HEK293 (cell line): ENCODE results near the gene BABAM1.

Source experiments
- HOXA7 ChIP-seq: sonication (generic); formaldehyde crosslinking; IDR thresholded peaks from 2 replicates; pipeline ENCODE4 v1.8.1; 2022; ENCODE audit warnings: missing genetic modification reagents, borderline replicate concordance
- YY1 ChIP-seq: fragments of 450-650 bp; formaldehyde crosslinking; IDR thresholded peaks from 2 replicates; pipeline ENCODE4 v1.5.1; 2018; ENCODE audit warnings: missing biosample characterization, missing genetic modification characterization
- ZBTB20 ChIP-seq: fragments of 450-650 bp; formaldehyde crosslinking; IDR thresholded peaks from 2 replicates; pipeline ENCODE4 v1.5.1; 2016; ENCODE audit warnings: missing biosample characterization, missing genetic modification characterization
- ZNF175 ChIP-seq: fragments of 450-650 bp; formaldehyde crosslinking; IDR thresholded peaks from 2 replicates; pipeline ENCODE4 v1.5.1; 2016; ENCODE audit warnings: missing biosample characterization, missing genetic modification characterization
- ZNF274 ChIP-seq, 2 experiments: fragments of 200-500 bp in 1 of 2; fragments of 450-650 bp in 1 of 2; sonication (Bioruptor generic) in 1 of 2; formaldehyde crosslinking in 1 of 2; IDR thresholded peaks; 2 replicates each; pipeline versions ENCODE4 v1.5.1 to v1.6.1; 2014 to 2016; ENCODE audit warnings: borderline replicate concordance in 1 of 2, inconsistent platforms in 1 of 2, low read length in 1 of 2, missing biosample characterization in 1 of 2, missing genetic modification characterization in 1 of 2
- ZNF76 ChIP-seq: fragments of 450-650 bp; formaldehyde crosslinking; IDR thresholded peaks from 2 replicates; pipeline ENCODE4; 2016; ENCODE audit warnings: low read depth, missing biosample characterization, missing genetic modification characterization, borderline replicate concordance
- ZNF777 ChIP-seq: fragments of 450-650 bp; formaldehyde crosslinking; IDR thresholded peaks from 2 replicates; pipeline ENCODE4 v1.5.1; 2017; ENCODE audit warnings: missing biosample characterization, missing genetic modification characterization, borderline replicate concordance
- TF ChIP-seq, protein P1 (sequence below): fragments of 450-650 bp; formaldehyde crosslinking; IDR thresholded peaks from 2 replicates; pipeline ENCODE4 v1.5.1; 2016; ENCODE audit warnings: missing biosample characterization, missing genetic modification characterization
- TF ChIP-seq, protein P2 (sequence below): fragments of 450-650 bp; formaldehyde crosslinking; IDR thresholded peaks from 2 replicates; pipeline ENCODE4 v1.5.1; 2016; ENCODE audit warnings: missing biosample characterization, missing genetic modification characterization
- TF ChIP-seq, protein P3 (sequence below): fragments of 450-650 bp; formaldehyde crosslinking; IDR thresholded peaks from 2 replicates; pipeline ENCODE4 v1.5.1; 2016; ENCODE audit warnings: missing biosample characterization, missing genetic modification characterization

DNA sequence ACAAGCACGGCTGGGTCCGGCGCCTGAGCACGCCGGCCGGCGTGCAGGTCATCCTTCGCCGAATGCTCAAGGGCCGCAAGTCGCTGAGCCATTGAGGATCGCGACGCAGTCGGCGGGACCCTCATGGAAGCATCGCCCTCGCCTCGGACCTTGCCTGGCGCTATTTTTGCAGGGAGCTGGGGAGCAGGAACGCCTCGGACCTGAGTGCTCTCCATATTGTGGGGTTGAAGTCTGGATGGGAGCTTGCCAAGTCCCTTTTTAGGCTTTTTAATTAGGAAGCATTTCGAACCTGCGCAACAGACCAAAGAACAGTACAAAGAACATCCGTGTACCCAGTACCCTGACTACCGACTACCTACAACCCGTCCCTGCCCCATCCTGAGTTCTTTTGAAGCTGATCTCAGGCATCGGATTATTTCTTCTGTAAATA is 39.1 kb downstream of the BABAM1 start:
- TF ChIP-seq YY1 (no peak), ZNF777 (tag by site-specific recombination) (no peak), HOXA7 (CRISPR knock-in tag) (no peak), ZBTB20 (tag by site-specific recombination) (peak; percentile 39; the same call in 1 of the 2 replicates), ZNF274 (IDR thresholded peaks at IDR 0.05; ENCODE audit: low read length) (no peak), ZNF274 (tag by site-specific recombination; IDR thresholded peaks at IDR 0.05; ENCODE audit: borderline replicate concordance) (no peak), ZNF76 (tag by site-specific recombination) (no peak), ZNF175 (tag by site-specific recombination) (no peak)
- TF ChIP-seq, protein P1, sequence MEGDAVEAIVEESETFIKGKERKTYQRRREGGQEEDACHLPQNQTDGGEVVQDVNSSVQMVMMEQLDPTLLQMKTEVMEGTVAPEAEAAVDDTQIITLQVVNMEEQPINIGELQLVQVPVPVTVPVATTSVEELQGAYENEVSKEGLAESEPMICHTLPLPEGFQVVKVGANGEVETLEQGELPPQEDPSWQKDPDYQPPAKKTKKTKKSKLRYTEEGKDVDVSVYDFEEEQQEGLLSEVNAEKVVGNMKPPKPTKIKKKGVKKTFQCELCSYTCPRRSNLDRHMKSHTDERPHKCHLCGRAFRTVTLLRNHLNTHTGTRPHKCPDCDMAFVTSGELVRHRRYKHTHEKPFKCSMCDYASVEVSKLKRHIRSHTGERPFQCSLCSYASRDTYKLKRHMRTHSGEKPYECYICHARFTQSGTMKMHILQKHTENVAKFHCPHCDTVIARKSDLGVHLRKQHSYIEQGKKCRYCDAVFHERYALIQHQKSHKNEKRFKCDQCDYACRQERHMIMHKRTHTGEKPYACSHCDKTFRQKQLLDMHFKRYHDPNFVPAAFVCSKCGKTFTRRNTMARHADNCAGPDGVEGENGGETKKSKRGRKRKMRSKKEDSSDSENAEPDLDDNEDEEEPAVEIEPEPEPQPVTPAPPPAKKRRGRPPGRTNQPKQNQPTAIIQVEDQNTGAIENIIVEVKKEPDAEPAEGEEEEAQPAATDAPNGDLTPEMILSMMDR (tag by site-specific recombination), result no peak
- TF ChIP-seq, protein P2, sequence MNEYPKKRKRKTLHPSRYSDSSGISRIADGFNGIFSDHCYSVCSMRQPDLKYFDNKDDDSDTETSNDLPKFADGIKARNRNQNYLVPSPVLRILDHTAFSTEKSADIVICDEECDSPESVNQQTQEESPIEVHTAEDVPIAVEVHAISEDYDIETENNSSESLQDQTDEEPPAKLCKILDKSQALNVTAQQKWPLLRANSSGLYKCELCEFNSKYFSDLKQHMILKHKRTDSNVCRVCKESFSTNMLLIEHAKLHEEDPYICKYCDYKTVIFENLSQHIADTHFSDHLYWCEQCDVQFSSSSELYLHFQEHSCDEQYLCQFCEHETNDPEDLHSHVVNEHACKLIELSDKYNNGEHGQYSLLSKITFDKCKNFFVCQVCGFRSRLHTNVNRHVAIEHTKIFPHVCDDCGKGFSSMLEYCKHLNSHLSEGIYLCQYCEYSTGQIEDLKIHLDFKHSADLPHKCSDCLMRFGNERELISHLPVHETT, result no peak
- TF ChIP-seq, protein P3, sequence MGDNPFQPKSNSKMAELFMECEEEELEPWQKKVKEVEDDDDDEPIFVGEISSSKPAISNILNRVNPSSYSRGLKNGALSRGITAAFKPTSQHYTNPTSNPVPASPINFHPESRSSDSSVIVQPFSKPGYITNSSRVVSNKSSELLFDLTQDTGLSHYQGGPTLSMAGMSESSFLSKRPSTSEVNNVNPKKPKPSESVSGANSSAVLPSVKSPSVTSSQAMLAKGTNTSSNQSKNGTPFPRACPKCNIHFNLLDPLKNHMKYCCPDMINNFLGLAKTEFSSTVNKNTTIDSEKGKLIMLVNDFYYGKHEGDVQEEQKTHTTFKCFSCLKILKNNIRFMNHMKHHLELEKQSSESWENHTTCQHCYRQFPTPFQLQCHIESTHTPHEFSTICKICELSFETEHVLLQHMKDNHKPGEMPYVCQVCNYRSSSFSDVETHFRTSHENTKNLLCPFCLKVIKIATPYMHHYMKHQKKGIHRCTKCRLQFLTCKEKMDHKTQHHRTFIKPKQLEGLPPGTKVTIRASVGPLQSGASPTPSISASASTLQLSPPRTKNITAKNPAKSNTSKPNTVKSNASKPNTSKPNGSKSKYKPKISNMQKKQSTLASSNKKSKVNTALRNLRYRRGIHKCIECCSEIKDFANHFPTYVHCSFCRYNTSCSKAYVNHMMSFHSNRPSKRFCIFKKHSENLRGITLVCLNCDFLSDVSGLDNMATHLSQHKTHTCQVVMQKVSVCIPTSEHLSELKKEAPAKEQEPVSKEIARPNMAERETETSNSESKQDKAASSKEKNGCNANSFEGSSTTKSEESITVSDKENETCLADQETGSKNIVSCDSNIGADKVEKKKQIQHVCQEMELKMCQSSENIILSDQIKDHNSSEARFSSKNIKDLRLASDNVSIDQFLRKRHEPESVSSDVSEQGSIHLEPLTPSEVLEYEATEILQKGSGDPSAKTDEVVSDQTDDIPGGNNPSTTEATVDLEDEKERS (tag by site-specific recombination), result no peak
